GM06990 (cell line): ENCODE results near the gene ANGPTL5.

Source experiments
- DNase-seq: peaks from one replicate; pipeline ENCODE4 v3.0.0-alpha.2; 2011; ENCODE audit not compliant: insufficient read length; ENCODE audit errors: extremely low read depth
- H3K27me3 ChIP-seq: replicated peaks from 2 replicates; pipeline ENCODE4 v1.6.0; 2011; ENCODE audit warnings: low read length; ENCODE audit not compliant: control insufficient read depth, insufficient read depth
- H3K36me3 ChIP-seq: 2 replicates; pipeline ENCODE4 v1.5.1; 2011; ENCODE audit warnings: low read length; ENCODE audit not compliant: control insufficient read depth, insufficient read depth
- H3K4me3 ChIP-seq: replicated peaks from 2 replicates; pipeline ENCODE4 v1.5.1; 2011; ENCODE audit warnings: low read depth, mild to moderate bottlenecking, control low read depth, low read length
- TF ChIP-seq, protein P1 (sequence below): IDR thresholded peaks from 2 replicates; pipeline ENCODE4 v1.5.1; 2011; ENCODE audit warnings: low read length, control low read depth, mild to moderate bottlenecking, inconsistent platforms; ENCODE audit not compliant: insufficient read depth, poor library complexity, severe bottlenecking

ANGPTL5 gene

DNA sequence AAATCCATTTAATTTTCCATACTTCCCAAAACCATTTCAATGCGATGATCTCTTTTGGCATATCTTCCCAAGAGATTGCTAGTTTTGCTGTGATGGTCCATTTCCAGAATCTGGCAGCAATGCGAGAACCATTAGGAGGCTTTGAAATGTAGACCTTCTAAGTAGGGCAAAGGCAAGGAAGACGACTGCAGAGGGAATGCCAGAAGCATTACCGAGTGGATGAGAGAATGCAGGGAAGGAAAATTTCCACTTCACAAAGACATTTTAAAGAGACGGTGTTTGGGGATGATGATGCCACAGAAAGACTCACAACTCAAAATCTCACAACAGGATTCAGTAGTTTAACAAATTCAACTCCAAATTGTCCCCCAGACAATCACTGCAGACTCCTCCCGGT lies 2.0 kb downstream of the ANGPTL5 start:
- Histone ChIP-seq H3K36me3 (no peaks in the 10 kb centered on the region), H3K4me3 (peak overlapping the region; percentile 55; the same call in 1 of the 2 replicates)
- DNase-seq: no peak

DNA sequence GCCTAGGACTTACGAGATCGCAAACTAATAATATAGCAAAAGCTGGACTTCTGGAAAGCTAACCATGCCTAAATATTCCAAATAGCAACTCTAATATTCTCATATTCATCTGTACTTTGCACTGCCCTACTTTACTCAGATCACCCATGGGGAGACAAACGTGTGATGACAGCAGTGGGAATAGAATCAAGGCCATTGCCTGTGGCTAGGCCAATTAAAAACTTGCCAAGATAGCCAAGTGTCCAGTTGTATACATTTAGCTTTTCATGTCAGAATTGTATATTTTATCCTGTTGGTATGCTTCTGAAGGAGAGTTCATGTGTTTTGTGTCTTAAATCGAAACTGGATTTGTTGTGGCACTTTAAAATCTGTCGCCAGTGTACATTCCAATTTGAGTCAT lies 2.7 kb downstream of the ANGPTL5 start:
- TF ChIP-seq, protein P1, sequence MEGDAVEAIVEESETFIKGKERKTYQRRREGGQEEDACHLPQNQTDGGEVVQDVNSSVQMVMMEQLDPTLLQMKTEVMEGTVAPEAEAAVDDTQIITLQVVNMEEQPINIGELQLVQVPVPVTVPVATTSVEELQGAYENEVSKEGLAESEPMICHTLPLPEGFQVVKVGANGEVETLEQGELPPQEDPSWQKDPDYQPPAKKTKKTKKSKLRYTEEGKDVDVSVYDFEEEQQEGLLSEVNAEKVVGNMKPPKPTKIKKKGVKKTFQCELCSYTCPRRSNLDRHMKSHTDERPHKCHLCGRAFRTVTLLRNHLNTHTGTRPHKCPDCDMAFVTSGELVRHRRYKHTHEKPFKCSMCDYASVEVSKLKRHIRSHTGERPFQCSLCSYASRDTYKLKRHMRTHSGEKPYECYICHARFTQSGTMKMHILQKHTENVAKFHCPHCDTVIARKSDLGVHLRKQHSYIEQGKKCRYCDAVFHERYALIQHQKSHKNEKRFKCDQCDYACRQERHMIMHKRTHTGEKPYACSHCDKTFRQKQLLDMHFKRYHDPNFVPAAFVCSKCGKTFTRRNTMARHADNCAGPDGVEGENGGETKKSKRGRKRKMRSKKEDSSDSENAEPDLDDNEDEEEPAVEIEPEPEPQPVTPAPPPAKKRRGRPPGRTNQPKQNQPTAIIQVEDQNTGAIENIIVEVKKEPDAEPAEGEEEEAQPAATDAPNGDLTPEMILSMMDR: no peak
- Histone ChIP-seq H3K36me3 (no peaks in the 10 kb centered on the region), H3K4me3 (no peak overlapping the region), H3K27me3 (no peaks in the 10 kb centered on the region; the same call in 1 of the 2 replicates)
- no peak for DNase-seq

More for the DNA sequence above, 2.0 kb downstream of the ANGPTL5 start:
- TF ChIP-seq, protein P1: no peak
- H3K27me3 ChIP-seq: no peaks in the 10 kb centered on the region; the same call in 1 of the 2 replicates

DNA sequence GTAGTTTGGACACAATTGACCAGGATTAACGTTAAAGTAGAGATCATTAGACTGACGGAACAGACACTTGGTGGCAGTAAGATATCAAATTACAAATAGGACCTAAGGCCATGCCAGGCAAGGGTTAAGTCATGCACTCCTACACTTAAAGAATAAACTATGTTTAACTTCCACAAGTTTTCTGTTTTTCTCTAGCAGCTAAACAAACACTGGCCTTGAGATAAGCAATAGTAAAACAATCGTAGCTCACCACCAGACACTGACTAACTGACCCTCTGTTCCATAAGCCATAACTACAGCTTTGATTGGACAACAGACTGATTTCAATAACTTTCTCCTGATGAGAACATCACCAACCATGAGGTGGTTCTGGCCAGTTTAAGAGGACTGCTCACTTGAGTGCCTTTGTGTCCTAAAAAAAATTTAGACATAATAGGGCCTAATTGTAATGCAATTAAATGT lies 3.5 kb downstream of the ANGPTL5 start:
- TF ChIP-seq, protein P1: no peak
- H3K4me3 ChIP-seq: no peak overlapping the region
- no peak for DNase-seq
- H3K36me3 ChIP-seq: no peaks in the 10 kb centered on the region
- H3K27me3 ChIP-seq: no peaks in the 10 kb centered on the region; the same call in 1 of the 2 replicates

DNA sequence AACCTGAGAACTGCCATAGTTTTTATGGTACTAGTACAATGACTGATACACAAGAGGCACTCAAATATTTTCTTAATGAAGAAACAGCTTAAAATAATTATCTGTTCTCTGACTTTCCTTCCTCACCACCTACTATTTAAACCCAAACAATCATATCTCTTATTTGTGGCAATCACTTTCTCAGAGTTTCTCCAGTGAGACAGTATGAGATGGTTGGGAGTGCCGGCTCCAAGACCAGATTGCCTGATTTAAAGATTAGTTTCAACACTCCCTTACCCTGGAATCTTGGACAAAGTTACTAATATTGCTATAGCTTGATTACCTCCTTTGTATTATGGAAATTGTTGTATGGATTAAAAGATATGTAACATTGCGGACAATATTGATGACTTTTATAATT lies 7.2 kb downstream of the ANGPTL5 start:
- TF ChIP-seq, protein P1: no peak
- no peaks in the 10 kb centered on the region; the same call in 1 of the 2 replicates for H3K27me3 ChIP-seq
- H3K36me3 ChIP-seq: no peaks in the 10 kb centered on the region
- DNase-seq: no peak
- H3K4me3 ChIP-seq: no peak overlapping the region

DNA sequence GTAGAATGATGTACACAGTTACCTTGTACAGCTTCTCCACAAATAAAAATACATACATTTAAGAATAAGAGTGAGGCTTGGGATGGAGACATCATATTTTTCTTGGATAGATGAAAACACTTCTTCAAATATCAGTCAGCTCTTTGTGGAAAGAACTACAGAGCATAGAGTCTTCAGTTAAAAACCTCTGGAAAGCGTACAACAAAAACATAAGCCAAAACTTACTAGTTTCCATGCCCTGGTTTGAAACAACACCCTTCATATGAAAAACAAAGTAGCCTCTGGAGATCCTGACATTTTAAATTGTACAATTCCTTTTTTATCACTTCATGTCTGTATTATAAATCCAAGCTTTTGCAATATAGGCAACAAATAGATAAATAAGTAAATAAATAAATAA lies 8.5 kb downstream of the ANGPTL5 start:
- no peaks in the 10 kb centered on the region for H3K27me3 ChIP-seq
- TF ChIP-seq, protein P1: no peak
- H3K36me3 ChIP-seq: no peaks in the 10 kb centered on the region
- no peak overlapping the region for H3K4me3 ChIP-seq
- DNase-seq: no peak

DNA sequence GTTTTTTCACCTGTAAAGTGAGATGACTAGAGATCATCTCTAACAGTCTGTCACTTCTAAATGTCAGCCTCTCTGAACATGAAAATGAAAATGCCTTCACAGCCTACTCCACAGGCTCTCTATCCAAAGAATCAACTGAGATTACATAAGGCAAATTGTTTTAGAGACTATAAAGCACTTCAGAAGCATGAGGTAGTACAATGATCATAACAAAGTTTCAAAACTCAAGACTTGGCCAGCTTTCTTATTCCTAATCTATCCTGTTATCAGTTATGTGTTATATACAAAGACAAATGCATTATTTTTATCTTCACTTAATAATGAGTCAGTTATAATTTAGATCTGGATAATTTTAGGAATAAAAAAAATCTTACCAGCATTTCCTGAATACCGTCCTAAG lies 21.8 kb downstream of the ANGPTL5 start:
- TF ChIP-seq, protein P1: no peak
- Histone ChIP-seq H3K36me3 (no peaks in the 10 kb centered on the region), H3K4me3 (no peak overlapping the region), H3K27me3 (no peaks in the 10 kb centered on the region)
- no peak for DNase-seq
